HepG2 (cell line): ENCODE data around the gene ARMC2. TPM values are rescaled to one million over a fixed set of nuclear protein-coding genes. Genes with fewer than 3 reads are reported as not detected.

ENCODE experiments used
- ATAC-seq: fragments of 200-7000 bp; cut with Tn5 transposase; 3 replicates; pipeline ENCODE4 v1.9.1; 2020; ENCODE audit warnings: mild to moderate bottlenecking, moderate library complexity
- Bru-seq: library from RNA; stranded (reverse); fragments of 400-500 nt; gene quantifications from one replicate; lab custom pipeline; 2021; lab: Mats Ljungman, UMichigan
- BruChase-seq, 2 experiments: library from RNA; stranded (reverse); fragments of 400-500 nt; gene quantifications; one replicate each; lab custom pipeline; 2021; lab: Mats Ljungman, UMichigan
- BruUV-seq: library from RNA; stranded (reverse); fragments of 400-500 nt; replicated peaks from 2 replicates; lab custom pipeline; 2021; lab: Mats Ljungman, UMichigan
- CTCF ChIA-PET: fragments of 300-600 bp; formaldehyde crosslinking; extraction: SDS; loops from one replicate; lab custom pipeline; 2021; ENCODE audit warnings: low total read pairs, inconsistent platforms, low intra/inter-chr PET ratio; lab: Yijun Ruan, JAX
- POLR2A ChIA-PET: fragments of 350-600 bp; sonication (Branson Sonifier 250); formaldehyde crosslinking; loops from one replicate; lab custom pipeline; 2020; ENCODE audit warnings: antibody characterized with exemption, inconsistent platforms; lab: Yijun Ruan, JAX
- DNase-seq: peaks from one replicate; pipeline ENCODE4 v3.0.0-alpha.2; 2015; ENCODE audit warnings: low spot score
- FAIRE-seq: peaks from 3 replicates; lab custom pipeline; 2011; peaks lifted over from hg19 to GRCh38; lab: Jason Lieb, UNC
- H2AFZ ChIP-seq: one replicate; pipeline ENCODE4 v1.6.1; 2011; ENCODE audit warnings: low read length, inconsistent platforms
- H3K27ac ChIP-seq: fragments of 300-600 bp; 3 replicates; pipeline ENCODE4 v1.8.0; 2011; ENCODE audit warnings: mixed run types, mild to moderate bottlenecking, mixed read lengths, low read length, inconsistent platforms; ENCODE audit not compliant: insufficient read depth; ENCODE audit errors: extremely low read length
- H3K27me3 ChIP-seq, 2 experiments: fragments of 200-600 bp in 1 of 2; 2 replicates in 1 of 2; 3 replicates in 1 of 2; pipeline versions ENCODE4 v1.6.0 to v1.8.0; 2011; ENCODE audit warnings: low read length in 2 of 2, mild to moderate bottlenecking in 2 of 2, moderate library complexity in 2 of 2, inconsistent platforms in 1 of 2; ENCODE audit not compliant: insufficient read depth in 2 of 2, control insufficient read depth in 1 of 2
- H3K36me3 ChIP-seq, 2 experiments: fragments of 200-600 bp in 1 of 2; replicated peaks in 1 of 2; 2 replicates in 1 of 2; 3 replicates in 1 of 2; pipeline versions ENCODE4 v1.5.1 to v1.8.0; 2011; ENCODE audit warnings: low read length in 2 of 2, inconsistent platforms in 1 of 2; ENCODE audit not compliant: insufficient read depth in 2 of 2, control insufficient read depth in 1 of 2
- H3K4me1 ChIP-seq: 2 replicates; pipeline ENCODE4 v1.5.1; 2012; ENCODE audit warnings: low read length, inconsistent platforms; ENCODE audit not compliant: insufficient read depth
- H3K4me2 ChIP-seq: 2 replicates; pipeline ENCODE4 v1.6.0; 2011; ENCODE audit warnings: low read depth, low read length, inconsistent platforms
- H3K4me3 ChIP-seq, 3 experiments: fragments of 200-600 bp in 1 of 3; sonication (generic), shearing (Covaris generic) in 1 of 3; replicated peaks in 1 of 3; 2 replicates each; pipeline ENCODE4 v1.5.1; 2011 to 2016; ENCODE audit warnings: low read length in 3 of 3, inconsistent platforms in 2 of 3, low read depth in 2 of 3, mild to moderate bottlenecking in 2 of 3, control low read depth in 1 of 3, mixed read lengths in 1 of 3; ENCODE audit not compliant: insufficient read depth in 1 of 3
- H3K79me2 ChIP-seq: one replicate; pipeline ENCODE4 v1.6.1; 2011; ENCODE audit warnings: low read length, inconsistent platforms; ENCODE audit not compliant: insufficient read depth
- H3K9ac ChIP-seq: 2 replicates; pipeline ENCODE4 v1.6.0; 2011; ENCODE audit warnings: mild to moderate bottlenecking, low read depth, low read length, inconsistent platforms; ENCODE audit not compliant: insufficient read depth
- H3K9me3 ChIP-seq: 2 replicates; pipeline ENCODE4 v1.5.1; 2012; ENCODE audit warnings: mild to moderate bottlenecking, low read length
- H4K20me1 ChIP-seq: 2 replicates; pipeline ENCODE4 v1.6.0; 2011; ENCODE audit warnings: inconsistent platforms, mild to moderate bottlenecking, low read length, moderate library complexity; ENCODE audit not compliant: insufficient read depth
- FOXO1 ChIP-seq: sonication (generic); formaldehyde crosslinking; IDR thresholded peaks from 2 replicates; pipeline ENCODE4 v1.4.0; 2020; ENCODE audit warnings: missing genetic modification reagents
- MNT ChIP-seq: fragments of 450-650 bp; IDR thresholded peaks from 2 replicates; pipeline ENCODE4 v1.6.1; 2016
- SALL2 ChIP-seq: sonication (generic); formaldehyde crosslinking; IDR thresholded peaks from 2 replicates; pipeline ENCODE4 v1.8.1; 2023; ENCODE audit warnings: mild to moderate bottlenecking, missing genetic modification reagents, inconsistent platforms
- SOX13 ChIP-seq, 3 experiments: fragments of 450-650 bp in 1 of 3; sonication (generic) in 1 of 3; formaldehyde crosslinking in 1 of 3; IDR thresholded peaks in 2 of 3; conservative IDR thresholded peaks in 1 of 3; 2 replicates each; pipeline versions ENCODE4 v1.5.0 to v1.6.1; 2016 to 2020; ENCODE audit warnings: antibody characterized with exemption in 1 of 3, mild to moderate bottlenecking in 1 of 3, missing compliant biosample characterization in 1 of 3, missing genetic modification reagents in 1 of 3, moderate library complexity in 1 of 3
- ZNF292 ChIP-seq: sonication (generic); formaldehyde crosslinking; IDR thresholded peaks from 2 replicates; pipeline ENCODE4 v1.8.1; 2022; ENCODE audit warnings: mild to moderate bottlenecking, low read depth, missing genetic modification reagents, borderline replicate concordance
- ZNF567 ChIP-seq: sonication (generic); formaldehyde crosslinking; IDR thresholded peaks from 2 replicates; pipeline ENCODE4 v1.8.1; 2023; ENCODE audit warnings: mild to moderate bottlenecking, missing genetic modification reagents, borderline replicate concordance
- ZNF615 ChIP-seq: sonication (generic); formaldehyde crosslinking; IDR thresholded peaks from 2 replicates; pipeline ENCODE4 v1.5.0; 2020; ENCODE audit warnings: mild to moderate bottlenecking, missing genetic modification reagents, borderline replicate concordance
- ZNF740 ChIP-seq: sonication (generic); formaldehyde crosslinking; IDR thresholded peaks from 2 replicates; pipeline ENCODE4 v1.4.0; 2020; ENCODE audit warnings: missing genetic modification reagents
- ZNF770 ChIP-seq: sonication (generic); formaldehyde crosslinking; IDR thresholded peaks from 2 replicates; pipeline ENCODE4 v1.5.0; 2020; ENCODE audit warnings: mild to moderate bottlenecking, missing genetic modification reagents
- WGBS: methylation state at CpG from one replicate; pipeline ENCODE4 v1.1.6; 2017; ENCODE audit warnings: low lambda C conversion rate; 5-methylcytosine and 5-hydroxymethylcytosine counted together
- in situ Hi-C: cut with HindIII; loops from 2 replicates; pipeline ENCODE4 v1.10.0; 2017; ENCODE audit warnings: low pct_unique_long_range_greater_than_20kb; ENCODE audit not compliant: extremely low pct_ligation_motif_present
- intact Hi-C: fragments of 100-400 bp; cut with micrococcal nuclease; formaldehyde crosslinking; loops from one replicate; pipeline ENCODE4 v1.10.0; 2022; ENCODE audit not compliant: unreplicated experiment
- long read RNA-seq, 2 experiments: library from RNA in 1 of 2; library from polyadenylated mRNA in 1 of 2; stranded (forward) in 1 of 2; unstranded in 1 of 2; transcript quantifications; one replicate each; pipeline ENCODE4 v2.0.0, GENCODE V29; 2019 to 2022
- polyA minus RNA-seq, 3 experiments: library from RNA; depleted of rRNA, polyadenylated mRNA; stranded (reverse); fragments of >200 nt; gene quantifications; 2 replicates each; pipeline ENCODE4 v1.2.3, GENCODE V29; 2011; ENCODE audit warnings: low replicate concordance in 1 of 3
- polyA plus RNA-seq, 8 experiments: library from polyadenylated mRNA; depleted of rRNA in 3 of 8; stranded (reverse) in 7 of 8; unstranded in 1 of 8; fragments of >200 nt; fragmentation: Illumina TruSeq in 4 of 8; extraction: Trizol in 4 of 8; gene quantifications; 2 replicates each; pipeline versions ENCODE4 v1.2.1 to v1.2.3, GENCODE V29; 2011 to 2016; ENCODE audit warnings: low read depth in 4 of 8, missing spikeins in 1 of 8, mixed read lengths in 1 of 8; ENCODE audit not compliant: insufficient read depth in 1 of 8
- total RNA-seq, 5 experiments: library from RNA; depleted of rRNA; stranded (reverse); fragments of >200 nt; fragmentation: Illumina TruSeq; extraction: Trizol; gene quantifications; 2 replicates each; pipeline ENCODE4 v1.2.3, GENCODE V29; 2016; ENCODE audit warnings: low read depth in 1 of 5

ARMC2 gene
- total RNA-seq (2016; rRNA removed; fragmentation: Illumina TruSeq; extraction: Trizol), result 3.2 and 4.4 TPM in 2 replicates
- 2.7 and 3.0 TPM in 2 replicates for total RNA-seq (2016; cell fraction: cytosol; rRNA removed; fragmentation: Illumina TruSeq; extraction: Trizol; ENCODE audit: low read depth)
- total RNA-seq (2016; cell fraction: insoluble cytoplasmic fraction; rRNA removed; fragmentation: Illumina TruSeq; extraction: Trizol), result 3.0 and 3.8 TPM in 2 replicates
- total RNA-seq (2016; cell fraction: membrane; rRNA removed; fragmentation: Illumina TruSeq; extraction: Trizol), result 3.9 and 4.8 TPM in 2 replicates
- total RNA-seq (2016; cell fraction: nucleus; rRNA removed; fragmentation: Illumina TruSeq; extraction: Trizol), result 3.3 and 4.0 TPM in 2 replicates
- polyA plus RNA-seq (2011; rRNA removed), result 1.4 and 2.2 TPM in 2 replicates
- 1.1 and 2.0 TPM in 2 replicates for polyA plus RNA-seq (2011; cell fraction: cytosol; rRNA removed)
- polyA plus RNA-seq (2011; cell fraction: nucleus; rRNA removed), result 0.93 and 2.3 TPM in 2 replicates
- 1.1 and 1.8 TPM in 2 replicates for polyA plus RNA-seq (2012)
- 4.8 and 5.1 TPM in 2 replicates for polyA plus RNA-seq (2016; cell fraction: cytosol; fragmentation: Illumina TruSeq; extraction: Trizol; ENCODE audit: low read depth)
- polyA plus RNA-seq (2016; cell fraction: insoluble cytoplasmic fraction; fragmentation: Illumina TruSeq; extraction: Trizol; ENCODE audit: low read depth), result 2.6 and 3.1 TPM in 2 replicates
- 3.6 and 4.0 TPM in 2 replicates for polyA plus RNA-seq (2016; cell fraction: membrane; fragmentation: Illumina TruSeq; extraction: Trizol; ENCODE audit: low read depth)
- polyA plus RNA-seq (2016; cell fraction: nucleus; fragmentation: Illumina TruSeq; extraction: Trizol; ENCODE audit: insufficient read depth, low read depth), result 4.9 and 5.6 TPM in 2 replicates
- polyA minus RNA-seq (2011; rRNA and poly(A)+ RNA removed; ENCODE audit: low replicate concordance), result 2.0 and 2.2 TPM in 2 replicates
- 1.8 and 2.2 TPM in 2 replicates for polyA minus RNA-seq (2011; cell fraction: cytosol; rRNA and poly(A)+ RNA removed)
- polyA minus RNA-seq (2011; cell fraction: nucleus; rRNA and poly(A)+ RNA removed), result 3.2 and 4.6 TPM in 2 replicates
- Bru-seq, nascent RNA, result percentile 32 among the genes with signal in this experiment
- percentile 33 among the genes with signal in this experiment for BruChase-seq, experiment 1, labeled RNA remaining after a 6-hour chase
- BruChase-seq, experiment 2, labeled RNA remaining after a 2-hour chase, result percentile 32 among the genes with signal in this experiment
- long read RNA-seq, experiment 1, partial matches to known transcripts, result 1 of 1 reads
- long read RNA-seq, experiment 1, other reads (novel, unspliced or antisense), result 0 of 1 reads
- long read RNA-seq, experiment 2, result 0 reads

- no peaks in the 10 kb centered on the region for H3K9me3 ChIP-seq
- no TSS peak for BruUV-seq
- 4% methylated on average over 5 of the region's 61 CpGs for WGBS
- peak within 1 kb of the TSS; percentile 87 for H2AFZ ChIP-seq
- FAIRE-seq (peak; percentile 56), DNase-seq (peak; percentile 74), ATAC-seq (peak; percentile 97)
- H3K4me2 ChIP-seq, result peak within 1 kb of the TSS; percentile 97
- no peaks in the 10 kb centered on the region for H3K36me3 ChIP-seq
- H3K79me2 ChIP-seq, result no peaks in the 10 kb centered on the region
- H3K9ac ChIP-seq, result peak within 1 kb of the TSS; percentile 68
- CTCF ChIA-PET, result no interaction called here
- peaks cover 0 to 4% of the 10 kb centered on the region in 2 experiments; a peak in 3 of 5 replicates for H3K27me3 ChIP-seq
- H3K27ac ChIP-seq, result peak within 1 kb of the TSS; percentile 48
- H3K4me3 ChIP-seq, result peak within 1 kb of the TSS; percentile 63 to 84 (median 66)
- intact Hi-C loops (no loop called here), in situ Hi-C loops (no loop called here)
- H4K20me1 ChIP-seq, result no peaks in the 10 kb centered on the region
- POLR2A ChIA-PET, result interaction anchor here (0.7 to 2.2 kb wide), 3 partner anchors 246 to 291 kb away, joined by 3 to 16 read pairs (median 5); partner anchors contain the start of genes FOXO3 and SESN1
- H3K4me1 ChIP-seq, result peaks cover 34% of the 10 kb centered on the region
- TF ChIP-seq MNT (no peak), ZNF615 (CRISPR knock-in tag) (no peak), SOX13 (IDR thresholded peaks at IDR 0.05) (no peak), SOX13 (CRISPR knock-in tag; conservative IDR thresholded peaks at IDR 0.05 in 1 of 2, IDR thresholded peaks at IDR 0.05 in 1 of 2) (peak in 1 of 2 experiments; percentile 14; a peak in 1 of 4 replicates), ZNF292 (CRISPR knock-in tag) (0 out of 2 replicates have a peak, but pooled peaks have one; percentile 20), SALL2 (0 out of 2 replicates have a peak, but pooled peaks have one; percentile 26), ZNF567 (CRISPR knock-in tag) (peak; percentile 89; the same call in 1 of the 2 replicates), ZNF770 (CRISPR knock-in tag) (0 out of 2 replicates have a peak, but pooled peaks have one; percentile 5), ZNF740 (CRISPR knock-in tag) (0 out of 2 replicates have a peak, but pooled peaks have one; percentile 8), FOXO1 (no peak)
These were observed at the start of gene ARMC2 for GRCh38 chr6:108848116-108848868. TSS of gene ARMC2 (plus strand) at chr6:108848422. CDS start at chr6:108854268, 5,846 bp downstream.
